IPS-18c (cell line): ENCODE data around the gene TM2D3.

ENCODE experiments used
- H3K4me3 ChIP-seq: 2 replicates; pipeline ENCODE4 v1.7.0; 2013; ENCODE audit warnings: low read depth, mild to moderate bottlenecking, low read length, moderate library complexity; ENCODE audit not compliant: insufficient read depth
- H3K9me3 ChIP-seq: one replicate; pipeline ENCODE4 v1.6.1; 2013; ENCODE audit warnings: mild to moderate bottlenecking, low read length, moderate library complexity; ENCODE audit not compliant: control insufficient read depth, insufficient read depth

The TM2D3 gene

GRCh38 chr15:101652098-101652785 is at the start of gene TM2D3:
TSS of gene TM2D3 (minus strand) at chr15:101652381. CDS start at chr15:101652361, 20 bp downstream.
- H3K9me3 ChIP-seq, result no peaks in the 10 kb centered on the region

GRCh38 chr15:101698314-101698713 is 46.1 kb upstream of the TM2D3 start:
- Histone ChIP-seq H3K4me3 (no peak overlapping the region), H3K9me3 (no peaks in the 10 kb centered on the region)

More at GRCh38 chr15:101652098-101652785, at the start of gene TM2D3:
- peak within 1 kb of the TSS; percentile 91 for H3K4me3 ChIP-seq

- Histone ChIP-seq H3K9me3 (no peaks in the 10 kb centered on the region), H3K4me3 (no peak overlapping the region)
These were observed 45.3 kb upstream of the TM2D3 start for GRCh38 chr15:101697488-101697887.

- H3K9me3 ChIP-seq, result no peaks in the 10 kb centered on the region
- H3K4me3 ChIP-seq, result no peak overlapping the region
These were observed 44.6 kb upstream of the TM2D3 start for GRCh38 chr15:101696829-101697228.

GRCh38 chr15:101694261-101694660 is 42.1 kb upstream of the TM2D3 start:
- H3K4me3 ChIP-seq, result no peak overlapping the region
- H3K9me3 ChIP-seq, result no peaks in the 10 kb centered on the region

GRCh38 chr15:101692801-101693598 is 40.8 kb upstream of the TM2D3 start:
- Histone ChIP-seq H3K4me3 (no peak overlapping the region), H3K9me3 (no peaks in the 10 kb centered on the region)

- H3K9me3 ChIP-seq, result no peaks in the 10 kb centered on the region
- no peak overlapping the region for H3K4me3 ChIP-seq
These were observed 37.7 kb upstream of the TM2D3 start for GRCh38 chr15:101689901-101690300.

- no peaks in the 10 kb centered on the region for H3K9me3 ChIP-seq
- H3K4me3 ChIP-seq, result no peak overlapping the region
These were observed 34.5 kb upstream of the TM2D3 start for GRCh38 chr15:101686718-101687117.

- Histone ChIP-seq H3K9me3 (no peaks in the 10 kb centered on the region), H3K4me3 (no peak overlapping the region)
These were observed 32.7 kb upstream of the TM2D3 start for GRCh38 chr15:101684877-101685276.

- no peaks in the 10 kb centered on the region for H3K9me3 ChIP-seq
These were observed 32.2 kb upstream of the TM2D3 start for GRCh38 chr15:101684384-101684783.

GRCh38 chr15:101679806-101680205 is 27.6 kb upstream of the TM2D3 start:
- H3K9me3 ChIP-seq, result no peaks in the 10 kb centered on the region

More at GRCh38 chr15:101684384-101684783, 32.2 kb upstream of the TM2D3 start:
- H3K4me3 ChIP-seq, result no peak overlapping the region

GRCh38 chr15:101676921-101677329 is 24.7 kb upstream of the TM2D3 start:
- no peaks in the 10 kb centered on the region for H3K9me3 ChIP-seq
- H3K4me3 ChIP-seq, result no peak overlapping the region

More at GRCh38 chr15:101679806-101680205, 27.6 kb upstream of the TM2D3 start:
- H3K4me3 ChIP-seq, result no peak overlapping the region

- Histone ChIP-seq H3K4me3 (no peak overlapping the region), H3K9me3 (no peaks in the 10 kb centered on the region)
These were observed 23.8 kb upstream of the TM2D3 start for GRCh38 chr15:101675796-101676582.

- no peak overlapping the region for H3K4me3 ChIP-seq
- no peaks in the 10 kb centered on the region for H3K9me3 ChIP-seq
These were observed 22.8 kb upstream of the TM2D3 start for GRCh38 chr15:101675015-101675414.

- Histone ChIP-seq H3K4me3 (no peak overlapping the region), H3K9me3 (no peaks in the 10 kb centered on the region)
These were observed 20.1 kb upstream of the TM2D3 start for GRCh38 chr15:101672298-101672697.

GRCh38 chr15:101669744-101670143 is 17.6 kb upstream of the TM2D3 start:
- H3K4me3 ChIP-seq, result no peak overlapping the region
- no peaks in the 10 kb centered on the region for H3K9me3 ChIP-seq

- no peak overlapping the region for H3K4me3 ChIP-seq
- H3K9me3 ChIP-seq, result no peaks in the 10 kb centered on the region
These were observed 15.7 kb upstream of the TM2D3 start for GRCh38 chr15:101667881-101668280.
